ENCODE measurements around the gene ONECUT1.
A peak's percentile ranks its signal among the peaks of the same experiment; 100 is the strongest.

- no peak for TF ChIP-seq CTCF (IDR thresholded peaks at IDR 0.05; ENCODE audit: control extremely low read depth in 1 of 3, insufficient read depth in 1 of 3, low read depth in 1 of 3, low read length in 3 of 3)
- no peak for TF ChIP-seq POLR2A (IDR thresholded peaks at IDR 0.05; ENCODE audit: control extremely low read depth in 1 of 2, low read depth in 2 of 2, low read length in 2 of 2)
- TF ChIP-seq YY1 (IDR thresholded peaks at IDR 0.05; ENCODE audit: low read depth, low read length), result 0 out of 2 replicates have a peak, but pooled peaks have one; percentile 35
- TF ChIP-seq SUZ12 (IDR thresholded peaks at IDR 0.05; ENCODE audit: low read length), result no peak
- no peak for TF ChIP-seq RAD21 (IDR thresholded peaks at IDR 0.05 in 1 of 2, conservative IDR thresholded peaks at IDR 0.05 in 1 of 2; ENCODE audit: low read depth in 2 of 2, low read length in 2 of 2)
- no peak for TF ChIP-seq JUND (IDR thresholded peaks at IDR 0.05; ENCODE audit: low read length)
Measured at GRCh38 chr15:52746162-52746757, 43.9 kb downstream of the ONECUT1 start.
